COLO668 (cell line): ENCODE data around the gene SYT14.
"Not testable (repeated sequence)": the region's sequence is repeated elsewhere in the genome, so short reads cannot be mapped to it uniquely, and the experiment has no call there.

ENCODE experiments used
- DNase-seq: peaks from one replicate; lab custom pipeline; 2025; ENCODE audit not compliant: unreplicated experiment; lab: John Stamatoyannopoulos, UW

Gene SYT14

DNA sequence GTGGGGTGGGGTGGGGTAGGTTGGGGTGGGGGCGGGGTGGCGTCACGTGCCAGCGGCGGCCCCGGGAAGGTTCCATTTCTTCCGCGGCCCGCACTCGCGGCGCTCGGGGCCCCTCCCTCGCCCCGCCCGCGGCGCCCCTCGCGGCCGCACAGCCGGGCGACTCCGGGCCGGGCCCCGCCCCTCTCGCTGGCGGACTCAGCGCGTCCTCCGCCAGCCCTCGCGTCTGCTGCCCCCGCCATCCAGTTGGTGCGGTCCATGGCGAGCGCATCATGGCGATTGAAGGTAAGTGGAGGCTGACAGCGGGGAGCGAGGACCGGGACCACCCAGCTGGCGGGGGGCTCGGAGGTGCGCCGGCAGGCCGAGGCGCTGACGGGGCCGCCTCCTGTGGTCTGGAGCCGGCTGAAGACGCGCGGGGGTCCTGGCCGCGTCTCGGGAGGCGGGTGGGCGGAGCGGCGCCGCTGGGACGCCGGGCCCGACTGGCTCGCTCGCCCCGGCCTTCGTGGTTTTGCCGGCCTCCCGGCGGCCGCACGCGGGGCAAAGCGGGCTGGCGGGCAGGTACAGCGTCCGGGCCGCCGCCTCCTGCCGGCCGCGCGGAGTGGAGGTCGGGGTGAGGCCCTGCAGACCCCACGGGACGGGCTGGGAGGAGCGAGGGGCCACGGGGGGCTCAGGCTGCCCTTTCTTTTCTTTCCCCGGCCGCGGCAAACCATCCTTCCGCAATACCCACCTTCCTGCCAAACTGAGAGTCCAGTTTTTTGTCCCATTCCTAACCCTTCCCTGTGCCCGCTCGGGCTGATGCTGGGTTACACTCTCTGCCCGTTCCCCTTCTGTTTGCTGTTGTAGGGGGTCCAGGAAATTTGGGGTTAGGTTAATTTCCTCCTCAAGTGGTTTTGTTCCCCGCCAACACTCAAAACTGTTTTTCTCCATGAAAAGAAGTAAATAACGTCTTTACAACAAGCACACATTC is at the start of gene SYT14:
TSS of gene SYT14 (plus strand) at position 222 of the 964 bp plus-strand sequence. CDS start at position 270, 48 bp downstream.
- DNase-seq: peak; percentile 97

DNA sequence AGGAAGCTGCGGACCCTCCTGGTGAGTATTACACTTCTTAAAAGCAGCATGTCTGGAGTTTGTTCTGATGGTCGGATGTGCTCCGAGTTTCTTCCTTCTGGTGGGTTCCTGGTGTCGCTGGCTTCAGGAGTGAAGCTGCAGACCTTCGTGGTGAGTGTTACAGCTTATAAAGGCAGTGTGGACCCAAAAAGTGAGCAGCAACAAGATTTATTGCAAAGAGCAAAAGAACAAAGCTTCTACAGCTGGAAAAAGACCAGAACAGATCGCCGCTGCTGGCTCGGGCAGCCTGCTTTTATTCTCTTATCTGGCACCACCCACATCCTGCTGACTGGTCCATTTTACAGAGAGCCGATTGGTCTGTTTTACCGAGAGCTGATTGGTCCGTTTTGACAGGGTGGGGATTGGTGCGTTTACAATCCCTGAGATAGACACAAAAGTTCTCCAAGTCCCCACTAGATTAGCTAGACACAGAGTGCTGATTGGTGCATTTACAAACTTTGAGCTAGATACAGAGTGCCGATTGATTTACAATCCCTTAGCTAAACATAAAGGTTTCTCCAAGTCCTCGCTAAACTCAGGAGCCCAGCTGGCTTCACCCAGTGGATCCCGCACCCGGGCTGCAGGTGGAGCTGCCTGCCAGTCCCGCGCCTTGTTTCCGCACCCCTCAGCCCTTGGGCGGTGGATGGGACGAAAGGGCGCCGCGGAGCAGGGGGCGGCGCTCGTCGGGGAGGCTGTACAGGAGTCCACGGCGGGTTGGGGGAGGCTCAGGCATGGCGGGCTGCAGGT is 49.5 kb upstream of the SYT14 start:
- not testable (repeated sequence) for DNase-seq

DNA sequence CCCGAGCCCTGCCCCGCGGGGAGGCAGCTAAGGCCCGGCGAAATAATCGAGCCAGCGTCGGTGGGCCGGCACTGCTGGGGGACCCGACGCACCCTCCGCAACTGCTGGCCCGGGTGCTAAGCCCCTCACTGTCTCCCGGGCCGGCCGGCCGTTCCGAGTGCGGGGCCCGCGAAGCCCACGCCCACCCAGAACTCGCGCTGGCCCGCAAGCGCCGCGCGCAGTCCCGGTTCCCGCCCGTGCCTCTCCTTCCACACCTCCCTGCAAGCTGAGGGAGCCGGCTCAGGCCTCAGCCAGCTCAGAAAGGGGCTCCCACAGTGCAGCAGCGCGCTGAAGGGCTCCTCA is 49.0 kb upstream of the SYT14 start:
- DNase-seq: no peak

DNA sequence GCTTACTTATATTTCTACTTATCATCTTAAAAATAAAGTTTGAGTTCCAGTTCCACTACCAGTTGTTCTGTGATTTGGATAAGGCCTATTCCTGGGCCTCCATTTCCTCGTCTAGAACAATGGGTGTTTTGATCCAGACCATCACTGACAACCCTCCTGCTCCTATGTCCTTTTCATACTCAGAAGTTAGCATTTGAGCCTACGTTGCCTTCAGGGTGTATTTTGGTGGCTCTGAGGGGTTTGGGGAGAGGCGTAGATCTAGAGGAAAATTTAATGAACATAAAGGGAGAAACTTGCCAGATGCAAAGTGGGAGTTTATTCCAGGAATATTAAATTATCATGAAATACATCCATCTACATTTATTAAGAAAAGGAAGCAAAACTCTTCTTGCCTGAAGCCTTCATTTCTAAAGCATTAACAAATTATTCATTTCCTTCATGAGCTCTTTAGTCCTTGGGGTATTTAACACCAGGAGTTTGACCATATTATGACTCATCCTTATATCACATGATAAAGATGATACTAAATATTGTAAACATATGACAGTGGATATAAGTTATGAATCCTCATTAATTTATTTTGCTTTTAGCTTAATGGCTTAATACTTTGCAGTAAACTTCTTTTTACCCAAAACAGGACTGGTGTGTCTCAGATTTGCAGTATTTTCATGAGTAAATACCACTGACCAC is 47.2 kb upstream of the SYT14 start:
- no peak for DNase-seq

DNA sequence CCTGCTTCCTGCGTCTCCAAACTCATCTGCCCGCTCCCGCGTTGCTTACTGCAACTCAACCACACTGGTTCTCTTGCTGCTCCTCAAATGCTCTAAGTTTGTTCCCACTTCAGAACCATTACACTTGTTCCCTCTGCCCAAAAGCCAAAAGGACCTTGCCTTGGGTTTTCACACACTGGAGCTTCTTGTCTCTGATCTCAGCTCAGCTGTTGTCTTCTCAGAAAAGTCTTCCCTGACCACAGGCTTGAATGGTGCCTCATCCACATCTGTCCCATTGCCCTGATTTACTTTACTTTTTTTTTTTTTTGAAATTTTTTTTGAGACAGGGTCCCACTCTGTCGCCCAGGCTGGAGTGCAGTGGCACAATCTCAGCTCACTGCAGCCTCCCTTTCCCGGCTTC is 44.3 kb upstream of the SYT14 start:
- no peak for DNase-seq

DNA sequence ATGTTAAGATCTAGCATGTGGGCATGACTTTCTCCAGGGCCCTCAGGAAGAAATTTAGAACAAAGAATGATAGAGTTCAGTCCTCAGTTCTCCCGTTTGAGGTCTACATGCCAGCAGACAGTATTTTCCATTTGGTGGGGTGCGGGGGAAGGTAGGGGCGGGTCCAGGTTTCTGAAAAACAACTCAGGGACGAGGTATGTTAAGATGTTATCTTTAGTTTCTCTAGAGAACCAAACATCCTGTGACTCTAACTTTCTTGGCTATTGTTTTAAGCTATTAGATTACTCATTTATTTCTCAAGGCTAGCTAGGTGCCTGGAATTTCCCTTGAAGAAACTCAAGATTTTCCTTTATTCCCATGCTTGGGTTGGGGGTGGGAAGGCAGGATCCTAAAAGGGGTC is 42.3 kb upstream of the SYT14 start:
- no peak for DNase-seq

DNA sequence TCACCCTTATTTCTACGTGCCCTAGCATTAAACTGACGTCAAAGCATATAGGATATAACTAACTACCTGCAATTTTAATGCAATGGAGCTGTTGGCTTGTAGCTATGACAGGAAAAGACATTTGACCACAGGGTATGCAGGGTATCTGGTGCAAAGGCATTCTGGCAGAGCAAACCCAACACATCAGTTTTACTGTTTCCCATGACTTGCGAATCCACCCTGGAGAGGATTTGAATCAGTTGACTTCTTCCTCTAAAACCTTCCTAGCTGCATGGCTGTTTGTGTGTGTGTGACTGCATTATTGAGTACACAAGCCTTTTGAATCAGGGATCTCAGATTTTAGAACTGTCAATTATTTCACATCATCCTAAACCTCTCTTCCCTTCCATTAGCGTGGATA is 41.7 kb upstream of the SYT14 start:
- no peak for DNase-seq

DNA sequence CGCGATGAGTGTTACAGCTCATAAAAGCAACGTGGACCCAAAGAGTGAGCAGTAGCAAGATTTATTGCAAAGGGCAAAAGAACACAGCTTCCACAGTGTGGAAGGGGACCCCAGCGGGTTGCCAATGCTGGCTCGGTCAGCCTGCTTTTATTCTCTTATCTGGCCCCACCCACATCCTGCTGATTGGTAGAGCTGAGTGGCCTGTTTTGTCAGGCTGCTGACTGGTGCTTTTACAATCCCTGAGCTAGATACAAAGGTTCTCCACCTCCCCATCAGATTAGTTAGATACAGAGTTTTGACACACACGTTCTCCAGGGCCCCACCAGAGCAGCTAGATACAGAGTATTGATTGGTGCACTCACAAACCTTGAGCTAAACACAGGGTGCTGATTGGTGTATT is 39.7 kb upstream of the SYT14 start:
- DNase-seq: not testable (repeated sequence)

DNA sequence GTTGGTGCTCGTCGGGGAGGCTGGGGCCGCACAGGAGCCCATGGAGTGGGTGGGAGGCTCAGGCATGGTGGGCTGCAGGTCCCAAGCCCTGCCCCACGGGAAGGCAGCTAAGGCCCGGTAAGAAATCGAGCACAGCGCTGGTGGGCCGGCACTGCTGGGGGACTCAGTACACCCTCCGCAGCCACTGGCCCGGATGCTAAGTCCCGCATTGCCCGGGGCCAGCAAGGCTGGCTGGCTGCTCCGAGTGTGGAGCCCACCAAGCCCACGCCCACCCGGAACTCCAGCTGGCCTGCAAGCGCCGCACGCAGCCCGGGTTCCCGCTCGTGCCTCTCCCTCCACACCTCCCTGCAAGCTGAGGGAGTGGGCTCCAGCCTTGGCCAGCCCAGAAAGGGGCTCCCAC is 39.2 kb upstream of the SYT14 start:
- not testable (repeated sequence) for DNase-seq

DNA sequence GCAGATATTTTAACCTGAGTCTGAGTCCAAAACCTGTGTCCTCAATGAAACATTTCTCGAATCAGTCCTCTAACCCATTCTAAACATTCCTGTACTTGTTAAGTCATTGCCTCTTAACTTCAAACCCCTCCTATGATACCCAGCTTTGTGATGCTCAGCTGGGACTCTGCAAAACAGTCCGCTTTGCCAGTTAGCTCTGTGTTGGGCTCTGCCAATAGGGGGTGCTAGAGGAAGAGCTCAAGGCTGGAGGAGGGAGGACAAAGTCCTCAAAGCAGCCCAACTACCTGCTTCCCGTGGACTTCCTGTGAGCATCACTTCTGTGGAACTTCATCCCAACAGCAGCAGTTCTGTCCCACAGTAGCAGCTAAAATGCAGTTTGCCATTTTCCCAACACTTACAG is 38.1 kb upstream of the SYT14 start:
- peak; percentile 62 for DNase-seq

DNA sequence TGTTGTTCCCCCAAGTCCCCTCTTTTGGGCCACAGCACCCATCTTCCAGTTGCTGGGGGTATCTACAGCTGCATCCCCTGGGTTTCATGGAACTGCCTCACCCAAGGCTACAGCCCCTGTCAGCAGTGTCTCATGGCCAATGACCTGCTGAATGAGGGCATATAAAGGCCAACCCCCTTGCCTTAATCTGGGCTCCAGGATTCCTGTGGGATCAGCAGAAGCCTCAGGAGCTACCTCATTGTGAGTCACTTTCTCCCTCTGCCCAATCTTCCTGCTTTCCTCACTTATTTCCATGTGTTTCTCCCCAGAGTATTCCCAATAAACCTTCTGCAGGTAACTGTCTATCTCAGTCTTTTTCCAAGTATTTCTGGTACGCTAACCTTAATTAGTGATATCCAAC is 37.3 kb upstream of the SYT14 start:
- DNase-seq: no peak

DNA sequence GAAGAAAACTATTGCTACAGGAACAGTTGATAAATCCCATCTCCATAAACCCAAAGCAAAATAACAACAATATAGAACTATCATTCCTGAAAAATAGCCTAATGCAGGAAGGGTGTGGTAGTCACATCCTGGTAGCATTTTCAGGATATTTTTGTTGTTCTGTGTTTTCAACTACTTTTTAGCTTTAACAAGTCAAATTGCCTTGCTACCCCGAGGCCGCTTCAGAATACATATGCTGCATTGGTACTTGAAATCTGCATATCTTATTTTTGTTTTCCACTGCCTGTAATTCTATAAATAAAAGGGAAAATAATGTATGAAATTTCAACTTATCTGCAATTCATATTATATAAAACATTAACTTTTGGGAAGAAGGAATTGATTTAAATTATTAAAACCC is 36.8 kb upstream of the SYT14 start:
- DNase-seq: no peak

DNA sequence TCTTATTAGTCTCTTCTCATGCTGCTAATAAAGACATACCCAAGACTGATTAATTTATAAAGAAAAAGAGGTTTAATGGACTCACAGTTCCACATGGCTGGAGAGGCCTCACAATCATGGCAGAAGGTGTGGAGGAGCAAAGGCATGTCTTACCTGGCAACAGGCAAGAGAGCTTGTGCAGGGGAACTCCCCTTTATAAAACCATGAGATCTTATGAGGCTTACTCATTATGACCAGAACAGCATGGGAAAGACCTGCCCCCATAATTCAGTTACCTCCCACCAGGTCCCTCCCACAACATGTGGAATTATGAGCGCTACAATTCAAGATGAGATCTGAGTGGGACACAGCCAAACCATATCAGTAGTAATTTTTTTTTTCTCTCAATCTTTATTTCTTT is 33.2 kb upstream of the SYT14 start:
- not testable (repeated sequence) for DNase-seq

DNA sequence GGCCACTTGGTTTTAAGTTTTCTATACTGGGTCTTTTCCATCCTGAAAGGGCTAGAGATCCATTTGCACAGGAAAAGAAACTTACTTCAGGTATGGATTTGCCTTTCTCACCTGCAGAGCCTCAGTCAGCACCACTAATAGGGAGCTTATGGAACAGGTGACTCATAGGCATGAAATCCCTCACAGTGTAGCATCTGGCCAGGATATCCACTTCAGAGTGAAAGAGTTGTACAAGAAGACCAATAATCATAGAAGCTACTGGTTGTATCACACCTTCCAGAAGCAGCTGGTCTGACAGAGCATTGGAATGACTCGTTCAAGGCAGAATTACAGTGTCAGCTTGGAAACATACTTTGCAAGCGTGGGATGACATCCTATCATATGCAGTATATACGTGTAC is 26.3 kb upstream of the SYT14 start:
- no peak for DNase-seq

DNA sequence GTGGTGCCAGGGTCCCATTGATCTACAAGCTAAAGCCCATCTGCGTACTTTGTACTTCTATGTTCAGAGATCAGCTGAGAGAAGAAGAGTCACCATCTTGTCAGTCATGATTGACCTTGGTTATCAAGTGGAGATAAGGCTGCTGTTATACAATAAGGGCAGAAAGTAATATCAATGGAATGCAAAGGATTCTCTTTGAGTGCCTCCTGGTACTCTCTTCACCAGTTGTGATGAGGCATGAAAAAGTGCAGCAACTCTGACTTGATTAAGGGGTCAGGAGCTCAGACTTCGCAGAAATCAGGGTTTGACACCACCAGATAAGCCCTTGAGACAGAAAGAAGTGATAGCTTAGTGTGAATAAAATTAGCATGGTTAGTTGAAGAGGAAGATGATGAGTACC is 25.7 kb upstream of the SYT14 start:
- no peak for DNase-seq

DNA sequence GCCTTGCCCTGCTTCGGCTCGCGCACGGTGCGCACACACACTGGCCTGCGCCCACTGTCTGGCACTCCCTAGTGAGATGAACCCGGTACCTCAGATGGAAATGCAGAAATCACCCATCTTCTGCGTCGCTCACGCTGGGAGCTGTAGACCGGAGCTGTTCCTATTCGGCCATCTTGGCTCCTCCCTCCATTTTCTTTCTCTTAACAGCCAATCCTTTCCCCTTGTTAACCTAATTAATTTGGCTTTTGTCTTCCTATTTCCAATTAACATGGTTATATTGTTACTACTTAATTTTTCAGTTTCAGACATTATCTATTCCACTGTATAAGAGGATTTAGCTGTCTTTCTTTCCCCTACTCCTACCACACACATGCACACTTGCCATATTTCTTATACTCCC is 18.4 kb upstream of the SYT14 start:
- not testable (repeated sequence) for DNase-seq

DNA sequence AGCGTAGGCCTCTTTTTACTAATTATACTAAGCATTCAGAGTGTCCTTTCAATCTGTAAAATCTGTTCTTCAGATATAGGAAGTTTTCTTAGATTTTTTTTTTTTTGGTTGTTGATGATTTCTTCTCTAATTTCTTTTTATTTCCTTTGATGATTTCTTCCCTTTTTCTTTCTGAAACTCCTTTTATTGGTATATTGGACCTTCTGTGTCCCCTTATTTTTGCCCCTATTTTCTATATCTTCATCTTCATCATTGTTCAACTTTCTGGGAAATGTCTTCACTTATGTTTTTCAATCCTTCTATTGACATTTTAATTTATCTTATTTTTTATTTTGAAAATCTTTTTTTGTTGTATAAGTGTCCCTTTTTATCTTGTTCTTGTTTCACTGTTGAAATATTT is 17.2 kb upstream of the SYT14 start:
- DNase-seq: no peak

DNA sequence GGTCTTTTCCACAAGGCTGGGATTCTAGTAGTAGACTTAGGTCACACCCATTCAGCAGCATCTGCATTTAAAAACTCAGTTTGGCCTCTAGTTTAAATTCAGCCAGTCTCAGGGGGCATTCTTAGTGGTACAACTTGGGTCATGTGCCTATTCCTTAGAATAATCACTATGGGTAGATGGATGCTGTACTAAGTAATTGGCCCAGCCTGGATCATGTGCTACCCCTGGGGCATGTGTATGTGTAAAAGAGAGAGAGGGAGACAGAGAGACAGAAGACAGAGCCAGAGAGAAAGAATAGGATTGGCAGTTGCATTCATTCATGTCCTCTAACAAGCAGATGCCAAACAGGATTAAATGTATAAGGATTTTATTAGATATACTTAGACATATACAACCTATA is 13.6 kb upstream of the SYT14 start:
- DNase-seq: no peak

DNA sequence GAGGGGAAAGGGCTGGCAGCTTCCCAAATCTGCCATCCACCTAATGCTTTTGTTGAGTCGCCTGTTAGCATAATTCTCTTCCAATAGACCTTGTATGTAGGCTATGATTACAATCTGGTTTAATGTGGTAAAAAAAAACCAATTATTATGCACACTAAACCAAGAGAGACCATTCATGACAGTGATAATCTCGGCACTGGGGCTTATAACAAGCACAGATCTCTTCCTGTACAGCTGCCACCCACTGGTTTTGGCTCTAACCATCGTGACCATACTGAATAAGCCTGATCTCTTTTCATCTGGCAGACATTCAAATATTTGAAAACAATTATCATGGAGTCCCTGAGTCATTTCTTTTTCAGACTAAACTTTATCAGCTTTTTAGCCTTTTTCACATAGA is 12.0 kb upstream of the SYT14 start:
- DNase-seq: peak; percentile 48

DNA sequence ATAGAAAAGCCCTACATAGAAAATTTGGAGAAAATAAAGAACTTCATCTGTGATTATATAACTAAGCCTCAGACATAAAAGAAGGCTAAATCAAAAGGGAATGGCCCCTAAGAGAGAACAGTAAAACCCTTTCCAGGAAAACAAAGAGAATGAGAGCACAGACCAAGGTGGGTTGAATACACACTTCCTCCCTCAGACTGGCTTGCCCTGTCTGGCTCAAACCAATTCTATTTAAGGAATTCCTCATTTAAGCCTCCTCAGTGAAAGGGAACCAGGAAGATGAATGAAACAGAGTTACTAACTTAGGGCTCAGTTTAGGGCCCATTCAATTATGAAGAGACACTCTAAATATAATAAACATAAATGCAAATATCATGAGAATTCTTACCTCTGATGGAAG is 10.6 kb upstream of the SYT14 start:
- DNase-seq: no peak

DNA sequence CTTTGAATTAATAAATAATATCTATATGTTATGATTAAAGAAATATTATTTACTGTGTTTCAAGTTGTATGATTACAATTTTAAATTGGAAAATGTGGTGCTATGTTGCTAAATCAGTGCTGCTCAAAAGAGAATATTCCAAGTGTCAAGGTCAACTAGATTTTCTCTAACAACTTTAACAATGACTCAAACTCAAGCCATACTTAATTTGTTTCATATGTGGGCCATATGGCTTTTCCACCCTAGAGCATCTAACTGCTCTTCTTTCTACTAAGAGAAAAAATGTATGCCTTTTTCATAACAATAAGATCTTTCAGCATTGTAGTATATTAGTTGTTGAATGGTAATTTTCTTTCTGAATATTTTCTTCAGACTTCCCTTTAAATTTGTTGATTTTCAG is 8.3 kb upstream of the SYT14 start:
- no peak for DNase-seq

DNA sequence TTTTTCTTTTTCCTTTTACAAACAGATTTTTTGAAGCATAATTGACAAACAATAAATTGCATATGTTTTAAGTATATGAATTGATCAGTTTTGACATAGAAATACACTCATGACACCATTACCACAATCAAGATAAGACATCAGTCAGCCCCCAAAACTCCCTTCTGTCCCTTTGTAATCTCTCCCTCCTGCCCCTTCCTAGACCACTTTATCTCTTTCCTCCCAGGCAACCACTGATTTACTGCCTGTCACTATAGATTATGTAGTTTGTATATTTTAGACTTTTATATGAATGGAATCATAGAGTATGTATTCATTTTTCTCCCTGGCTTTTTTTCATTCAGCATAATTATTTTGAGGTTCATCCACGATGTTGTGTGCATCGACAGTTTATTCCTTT is 6.9 kb upstream of the SYT14 start:
- DNase-seq: no peak
